Pons (tissue), 1 donor: Measurements from ENCODE around the gene AGO3.

ENCODE experiments used
- DNase-seq: peaks from one replicate; pipeline ENCODE4 v3.0.0-alpha.2; 2016; ENCODE audit warnings: low spot score

AGO3 gene

DNA sequence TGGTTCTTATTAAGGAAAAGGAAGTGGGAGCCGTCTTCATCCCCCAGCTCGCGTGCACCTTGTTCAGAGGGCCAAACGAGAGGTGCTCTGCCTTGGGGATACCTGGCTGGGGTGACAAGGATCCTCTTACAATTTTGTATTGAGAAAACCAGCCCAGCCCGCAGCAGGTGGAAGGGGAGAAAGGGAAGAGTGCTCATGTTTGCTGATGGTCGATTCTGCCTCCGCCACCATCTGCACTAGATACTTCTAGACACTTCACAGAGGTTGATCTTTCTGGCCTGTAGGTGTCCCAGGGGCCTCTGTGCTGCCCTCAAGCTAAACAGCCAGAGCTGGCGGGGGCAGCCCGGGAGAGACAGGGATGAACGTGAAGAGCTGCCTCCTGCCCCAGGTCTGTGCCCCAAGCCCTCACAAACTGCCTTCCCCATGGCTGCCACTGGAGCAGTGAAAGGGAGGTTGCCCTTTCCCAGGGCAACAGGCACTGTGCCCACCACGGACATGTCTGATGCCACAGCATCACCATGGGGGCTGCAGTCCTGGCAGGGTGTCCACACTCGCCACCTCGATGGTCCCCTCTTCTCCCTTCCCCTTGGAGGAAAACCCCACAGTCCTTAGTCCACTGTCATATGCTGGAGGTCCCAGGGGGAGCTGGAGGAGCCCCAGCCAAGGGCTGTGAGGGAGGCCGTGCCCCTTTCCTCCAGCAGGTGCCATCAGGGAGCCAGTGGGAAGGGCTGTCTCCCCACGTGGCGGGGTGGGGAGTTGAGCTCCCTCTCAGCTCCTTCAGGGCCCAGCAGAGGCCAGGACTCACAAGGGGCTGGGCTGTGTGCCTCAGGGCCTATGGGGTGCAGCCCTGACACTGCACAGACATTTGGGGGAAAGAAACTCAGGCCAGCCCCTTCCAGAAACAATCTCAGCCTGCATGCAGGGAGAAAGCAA is 165.9 kb downstream of the AGO3 start:
- DNase-seq: no peak

DNA sequence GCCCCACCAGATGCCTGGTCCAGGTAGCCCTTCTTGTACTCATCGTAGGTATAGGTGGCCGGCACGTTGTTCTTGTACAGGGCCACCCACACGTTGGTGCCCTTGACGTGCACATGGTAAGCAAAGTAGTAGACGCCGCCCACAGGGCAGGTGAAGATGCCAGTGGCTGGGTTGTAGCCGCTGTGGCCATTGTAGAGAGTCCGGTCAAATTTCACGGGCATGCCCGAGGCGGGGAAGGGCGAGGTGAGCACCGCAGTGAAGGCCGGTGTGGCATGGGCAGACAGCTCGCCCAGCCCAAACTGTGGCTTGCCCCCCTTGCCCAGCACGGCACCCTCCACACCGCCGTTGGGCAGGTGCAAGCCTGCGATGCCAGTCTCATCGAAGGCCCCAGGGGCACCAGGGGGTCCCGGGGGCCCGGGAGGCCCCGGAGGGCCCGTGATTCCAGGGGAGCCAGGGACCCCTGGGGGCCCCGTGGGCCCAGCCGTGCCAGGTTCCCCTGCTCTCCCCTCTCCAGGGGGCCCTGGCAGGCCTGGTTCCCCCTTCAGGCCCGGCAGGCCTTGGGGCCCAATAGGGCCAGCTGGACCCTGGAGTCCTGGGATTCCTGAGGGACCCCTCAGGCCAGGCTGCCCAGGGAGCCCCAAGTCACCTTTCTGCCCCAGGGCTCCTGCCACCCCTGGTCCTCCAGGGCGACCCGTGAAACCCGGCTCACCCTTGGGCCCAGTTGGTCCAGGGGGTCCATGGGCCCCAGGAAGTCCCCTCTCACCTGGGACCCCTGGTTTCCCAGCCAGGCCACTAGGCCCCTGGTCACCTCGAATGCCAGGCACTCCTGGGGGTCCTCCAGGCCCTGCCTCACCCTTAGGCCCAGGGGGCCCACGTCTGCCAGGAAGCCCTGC is 167.0 kb downstream of the AGO3 start:
- no peak for DNase-seq

DNA sequence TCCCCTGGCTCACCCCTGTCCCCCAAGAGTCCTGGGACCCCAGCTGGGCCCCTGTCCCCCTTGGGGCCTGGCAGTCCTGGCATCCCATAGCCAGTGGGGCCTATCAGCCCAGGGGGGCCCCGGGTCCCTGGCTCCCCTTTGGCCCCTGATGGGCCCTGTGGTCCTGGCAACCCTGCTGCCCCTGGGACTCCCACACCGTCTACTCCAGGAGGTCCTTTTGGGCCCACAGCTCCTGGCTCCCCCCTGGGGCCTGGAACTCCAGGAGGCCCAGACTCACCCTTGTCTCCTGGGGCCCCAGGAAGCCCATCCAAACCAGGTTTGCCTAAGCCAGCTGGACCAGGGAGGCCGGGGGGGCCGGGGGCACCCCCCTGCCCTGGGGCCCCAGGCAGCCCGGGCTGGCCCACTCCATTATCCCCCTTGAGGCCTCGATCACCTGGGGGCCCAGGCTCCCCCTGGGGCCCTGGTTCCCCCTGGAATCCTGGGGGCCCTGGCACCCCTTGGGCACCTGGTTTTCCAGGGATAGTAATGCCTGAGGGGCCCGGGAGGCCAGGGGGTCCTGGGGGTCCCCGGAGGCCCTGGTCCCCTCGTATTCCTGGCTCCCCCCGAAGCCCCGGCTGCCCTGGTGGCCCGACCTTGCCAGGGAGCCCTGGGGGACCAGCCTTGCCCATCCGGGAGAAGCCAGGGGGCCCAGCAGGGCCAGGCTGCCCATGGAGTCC is 167.9 kb downstream of the AGO3 start:
- no peak for DNase-seq

DNA sequence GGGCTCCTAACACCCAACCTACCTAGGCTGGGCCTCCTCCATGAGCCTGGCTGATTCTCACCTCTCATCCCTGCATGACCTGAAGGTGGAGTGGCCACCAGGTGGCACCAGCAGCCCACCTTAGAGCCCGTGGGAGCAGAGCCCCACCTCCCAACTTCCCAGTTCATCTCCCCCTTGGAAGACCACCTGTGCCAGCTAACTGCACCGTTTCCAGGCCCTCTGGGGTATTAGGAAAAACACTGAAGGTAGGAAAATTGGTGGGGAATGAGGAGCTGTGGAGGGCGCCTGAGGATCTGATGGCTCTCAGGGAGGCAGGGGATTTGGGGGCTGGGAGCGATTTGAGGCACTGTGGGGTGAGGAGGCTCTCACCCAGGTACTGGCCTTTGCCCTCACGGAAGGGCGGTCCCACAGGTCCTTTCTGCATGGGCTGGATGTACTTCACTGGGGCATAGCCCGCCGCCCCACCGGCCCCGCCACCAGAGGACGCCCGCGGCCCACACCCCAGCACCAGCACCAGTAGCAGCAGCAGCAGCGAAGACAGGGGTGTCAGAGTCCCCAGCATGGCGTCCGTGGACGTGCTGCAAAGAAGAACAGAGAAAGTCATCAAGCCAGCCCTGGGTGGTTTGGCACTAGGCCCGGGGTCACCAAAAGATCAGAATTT is 168.9 kb downstream of the AGO3 start:
- DNase-seq: peak; percentile 60

DNA sequence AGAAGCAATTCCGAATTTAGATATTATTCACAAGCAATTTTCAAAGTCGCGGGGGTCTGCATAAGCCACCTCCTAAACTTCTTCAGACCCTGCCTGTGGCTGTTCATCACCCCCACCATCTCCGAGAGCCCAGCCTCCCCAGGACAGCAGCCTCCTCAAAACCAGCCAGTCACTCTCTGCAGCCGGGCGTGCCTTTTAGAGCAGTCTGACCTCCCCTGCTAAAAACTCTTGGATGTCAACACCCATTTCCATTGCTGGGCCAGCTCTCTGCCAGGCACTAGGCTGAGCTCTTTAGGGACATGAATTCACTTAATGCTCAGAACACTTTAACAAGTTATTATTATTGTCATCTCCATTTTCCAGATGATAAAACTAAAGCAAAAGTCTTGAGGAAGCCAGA is 169.5 kb downstream of the AGO3 start:
- no peak for DNase-seq

DNA sequence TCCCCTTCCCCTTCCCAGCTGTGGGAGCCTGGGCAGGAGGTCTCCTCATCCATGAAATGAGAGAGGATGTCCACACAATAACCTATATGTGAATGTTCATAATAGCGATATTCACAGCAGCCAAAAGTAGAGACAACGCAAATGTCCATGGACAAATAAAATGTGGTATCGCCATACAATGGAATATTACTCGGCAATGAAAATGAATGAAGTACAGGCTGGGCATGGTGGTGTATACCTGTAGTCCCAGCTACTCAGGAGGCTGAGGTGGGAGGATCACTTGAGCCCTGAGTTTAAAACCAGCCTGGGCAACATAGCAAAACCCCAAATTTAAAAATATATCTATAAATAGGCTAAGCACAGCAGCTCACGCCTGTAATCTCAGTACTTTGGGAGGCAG is 170.6 kb downstream of the AGO3 start:
- no peak for DNase-seq

DNA sequence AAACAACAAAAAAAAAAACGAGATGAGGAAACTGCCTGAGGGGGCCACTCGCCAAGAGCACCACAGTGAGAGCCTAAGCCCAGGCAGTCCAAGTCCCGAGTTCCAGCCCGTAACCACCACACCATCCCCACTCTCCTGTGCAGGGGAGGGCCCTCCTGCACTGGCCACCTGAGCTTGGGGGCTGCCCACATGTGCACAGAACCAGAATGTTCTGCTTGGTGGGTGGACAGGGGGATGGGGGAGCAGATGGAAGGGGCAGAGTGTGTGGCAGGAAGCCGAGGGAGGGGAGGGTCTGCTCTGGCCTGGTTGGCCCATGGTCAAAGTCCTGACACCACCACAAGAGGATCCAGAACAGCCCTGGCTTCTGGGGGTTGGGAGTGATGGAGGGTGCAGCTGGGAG is 175.4 kb downstream of the AGO3 start:
- no peak for DNase-seq

DNA sequence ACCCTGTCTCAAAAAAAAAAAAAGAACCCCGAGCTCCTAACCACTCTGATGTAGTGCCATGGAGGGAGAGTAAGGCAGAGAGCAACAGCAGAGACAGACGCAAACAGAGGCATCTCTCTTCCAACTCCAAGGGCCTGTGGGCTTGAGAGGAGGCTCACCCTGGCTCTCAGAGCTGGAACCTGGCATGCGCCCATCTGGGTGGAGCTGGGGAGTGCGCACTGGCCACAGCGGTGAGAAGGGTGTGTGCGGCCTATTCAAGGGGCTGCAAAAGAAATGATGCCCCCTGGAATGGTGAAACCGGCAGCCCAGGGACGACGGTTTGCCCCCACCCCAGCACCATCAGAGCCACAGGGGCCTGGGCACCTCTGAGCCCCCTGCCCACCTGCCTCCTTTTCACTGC is 176.5 kb downstream of the AGO3 start:
- no peak for DNase-seq

DNA sequence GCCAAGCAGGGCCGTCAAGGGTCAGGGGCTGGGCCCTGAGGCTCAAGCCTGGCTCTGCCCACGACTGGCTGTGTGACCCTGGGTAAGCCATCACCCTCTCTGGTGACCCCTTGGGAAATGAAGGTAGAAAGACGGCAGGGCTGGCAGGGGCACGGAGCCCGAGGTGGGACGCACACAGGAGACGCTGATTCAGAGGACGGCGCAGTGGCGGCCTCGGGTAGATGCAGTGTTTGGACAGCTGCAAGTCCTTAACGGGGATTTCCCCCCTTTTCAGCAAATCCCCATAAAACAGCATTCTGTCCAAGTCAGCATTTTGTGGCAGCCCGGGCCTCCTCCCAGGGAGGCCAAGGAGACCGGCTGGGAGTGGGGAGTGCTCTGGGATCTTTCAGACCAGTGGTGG is 177.4 kb downstream of the AGO3 start:
- no peak for DNase-seq

DNA sequence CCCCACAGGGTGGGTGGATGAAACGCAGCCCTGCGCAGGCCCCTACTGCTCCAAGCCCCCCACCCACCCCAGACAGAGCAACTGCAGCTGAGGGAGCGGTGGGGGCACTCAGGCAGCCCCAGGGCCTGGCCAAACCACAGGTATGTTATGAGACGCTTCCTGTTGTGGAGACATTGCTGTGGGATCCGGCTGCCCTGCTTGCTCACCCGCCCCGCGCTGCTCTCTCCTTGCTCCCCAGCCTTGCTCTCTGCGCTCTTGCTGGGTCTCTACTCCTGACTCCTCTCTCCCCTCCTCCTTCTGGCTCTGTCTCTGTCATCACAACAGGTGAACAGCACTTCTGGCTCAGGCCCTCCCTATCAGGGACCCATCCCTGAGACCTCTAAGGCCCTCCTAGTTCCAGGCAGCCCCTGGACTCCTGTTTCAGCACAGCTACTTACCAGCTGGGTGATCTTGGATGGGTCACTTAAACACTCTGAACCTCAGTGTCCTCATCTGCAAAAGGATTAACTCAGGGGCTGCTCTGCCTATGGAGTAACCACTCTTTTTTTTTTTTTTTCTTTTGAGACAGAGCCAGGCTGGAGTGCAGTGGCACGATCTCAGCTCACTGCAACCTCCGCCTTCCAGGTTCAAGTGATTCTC is 178.3 kb downstream of the AGO3 start:
- DNase-seq: no peak

DNA sequence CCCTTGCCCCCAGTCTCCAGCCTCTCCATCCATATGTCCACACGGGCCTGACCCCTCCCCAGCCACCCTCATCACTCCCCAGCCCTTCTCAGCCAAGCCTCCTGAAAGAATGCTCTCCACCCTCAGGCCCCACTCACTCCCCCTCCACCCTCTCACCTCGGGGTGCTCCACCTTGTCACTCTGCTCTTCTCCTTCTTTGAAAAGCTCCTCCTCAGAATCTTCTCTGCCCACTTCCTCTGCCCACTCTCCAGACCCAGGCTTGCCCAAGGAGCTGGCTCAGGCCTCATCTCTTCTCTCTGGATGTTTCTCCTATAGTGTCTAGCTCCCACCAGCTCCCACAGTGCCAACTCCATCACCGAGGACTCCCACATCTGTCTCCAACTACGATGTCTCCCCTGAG is 180.2 kb downstream of the AGO3 start:
- DNase-seq: no peak

DNA sequence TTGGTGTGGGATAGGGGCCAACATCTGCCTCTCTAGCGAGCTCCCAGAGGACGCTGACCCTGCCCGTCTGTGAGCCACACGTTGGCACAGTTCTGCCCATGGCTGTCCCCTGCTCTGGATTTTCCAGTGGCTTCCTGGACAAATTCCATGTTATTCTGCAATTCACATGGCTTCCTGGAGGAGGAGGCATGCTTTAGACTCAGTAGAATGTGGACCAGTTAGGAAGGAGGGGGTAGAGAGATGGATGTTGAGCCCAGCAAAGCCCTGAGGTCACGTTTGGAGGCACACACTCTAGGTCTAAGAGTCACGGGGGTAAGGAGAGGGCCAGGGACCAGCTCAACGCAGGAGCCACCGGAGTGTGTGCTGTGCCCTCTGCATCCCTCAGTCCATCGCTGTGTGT is 181.9 kb downstream of the AGO3 start:
- no peak for DNase-seq

DNA sequence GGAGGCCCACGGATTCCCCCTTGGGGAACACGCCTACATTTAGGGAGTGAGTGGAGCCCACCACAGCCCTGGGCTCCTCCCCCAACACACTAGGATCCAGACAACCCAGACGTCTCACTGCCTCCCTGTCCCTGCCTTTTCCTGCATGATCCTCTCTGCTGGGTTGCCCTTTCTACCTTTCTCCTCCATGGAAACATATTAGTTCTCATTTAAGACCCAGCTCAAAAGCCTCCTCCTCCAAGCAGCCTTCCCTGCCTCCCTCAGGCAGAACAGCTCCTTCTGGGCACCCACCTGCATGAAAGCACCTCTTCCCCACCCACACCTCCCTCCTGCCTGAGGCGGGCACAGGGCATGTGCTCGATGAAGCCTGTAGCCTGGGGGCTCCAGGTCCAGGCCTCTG is 183.5 kb downstream of the AGO3 start:
- DNase-seq: no peak

DNA sequence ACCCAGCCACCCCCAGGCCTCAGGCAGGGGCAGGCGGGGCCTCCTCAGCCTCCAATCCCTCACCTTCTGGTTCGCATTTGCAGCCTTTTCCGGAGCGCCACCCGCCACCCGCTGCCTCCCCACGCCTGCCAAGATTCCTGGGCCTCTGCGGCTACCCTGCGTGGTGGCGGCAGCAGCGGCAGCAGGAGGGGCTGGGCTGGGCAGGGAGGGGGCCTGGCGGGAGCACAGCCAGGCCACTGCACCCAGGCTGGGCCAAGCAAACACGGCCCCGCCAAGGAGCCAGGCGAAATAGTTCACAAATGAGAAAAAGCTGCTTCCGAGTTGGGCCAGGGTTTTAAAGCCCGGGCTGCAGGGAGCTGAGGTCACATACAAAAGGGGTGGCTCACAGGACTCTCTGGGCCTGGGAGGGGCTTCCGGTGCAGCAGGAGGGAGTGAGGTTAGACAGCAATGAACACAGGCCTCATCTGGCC is 184.3 kb downstream of the AGO3 start:
- no peak for DNase-seq

DNA sequence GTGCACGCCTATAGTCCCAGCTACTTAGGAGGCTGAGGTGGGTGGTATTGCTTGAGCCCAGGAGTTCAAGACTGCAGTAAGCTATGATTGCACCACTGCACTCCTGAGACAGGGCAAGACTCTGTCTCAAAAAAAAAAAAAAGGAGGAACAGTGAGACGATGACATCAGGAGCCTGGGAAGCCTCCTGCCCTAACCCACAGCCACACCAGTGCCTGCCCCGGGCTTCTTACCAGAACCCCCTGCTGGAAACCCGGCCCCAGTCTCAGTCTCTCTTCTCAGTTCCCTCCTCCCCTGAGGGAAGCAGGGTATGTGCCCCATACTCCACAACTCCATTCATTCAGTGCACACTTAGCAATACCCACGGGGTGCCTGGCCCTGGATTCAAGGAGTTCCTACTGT is 185.0 kb downstream of the AGO3 start:
- DNase-seq: no peak

DNA sequence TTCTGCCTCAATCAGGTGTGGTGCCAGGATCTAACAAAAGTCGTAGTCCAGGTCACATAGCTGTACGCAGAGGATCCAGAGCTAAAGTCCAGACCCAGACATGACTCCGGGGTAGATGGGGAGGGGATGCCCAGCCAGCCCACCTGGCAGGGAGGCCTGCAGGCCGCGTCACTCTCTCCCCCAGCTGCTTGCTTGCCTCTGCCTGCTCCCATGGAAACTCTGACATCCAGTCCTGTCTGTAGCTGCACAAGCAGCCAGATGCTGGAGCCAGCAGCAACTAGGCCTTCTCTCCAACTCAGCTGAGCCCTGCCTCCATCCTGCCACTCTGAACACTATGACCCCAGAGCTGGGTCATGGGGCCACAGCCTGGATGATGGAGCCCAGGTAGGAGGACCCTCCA is 186.0 kb downstream of the AGO3 start:
- DNase-seq: no peak

DNA sequence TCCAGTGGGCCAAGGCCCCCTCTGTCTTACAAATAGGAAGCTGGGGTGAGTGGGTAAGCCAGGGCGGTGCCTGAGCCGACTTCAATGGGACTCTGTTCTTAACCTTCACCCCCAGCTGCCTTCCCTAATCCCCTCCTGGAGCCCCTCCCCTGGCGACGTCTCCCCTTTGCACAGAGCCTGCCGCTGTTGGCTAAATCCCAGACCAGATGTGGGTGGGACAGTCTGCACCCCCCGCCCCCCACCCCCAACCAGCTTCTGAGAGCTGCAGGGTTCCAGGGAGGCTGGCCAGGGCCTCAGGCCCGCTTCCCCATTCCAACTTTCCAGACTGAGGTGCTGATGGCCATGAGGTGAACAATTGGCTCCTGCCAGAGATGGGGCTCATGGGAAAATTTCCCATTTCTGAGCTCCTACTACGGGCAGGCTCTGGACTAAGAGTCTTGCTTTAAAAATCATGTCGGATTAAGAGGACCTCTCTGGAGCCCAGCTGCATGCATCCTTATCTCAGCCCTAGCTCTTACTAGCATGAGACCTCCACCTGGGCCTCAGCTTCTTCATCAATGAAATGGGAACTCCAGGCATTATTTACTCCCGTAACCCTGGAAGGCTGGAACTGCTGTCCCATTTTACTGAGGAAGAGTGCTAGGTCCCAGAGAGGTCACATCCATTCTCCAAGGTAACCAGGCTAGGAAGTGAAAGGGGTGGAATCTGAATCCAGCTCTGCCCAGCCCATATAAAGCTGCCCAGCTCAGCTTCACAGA is 187.7 kb downstream of the AGO3 start:
- DNase-seq: no peak

DNA sequence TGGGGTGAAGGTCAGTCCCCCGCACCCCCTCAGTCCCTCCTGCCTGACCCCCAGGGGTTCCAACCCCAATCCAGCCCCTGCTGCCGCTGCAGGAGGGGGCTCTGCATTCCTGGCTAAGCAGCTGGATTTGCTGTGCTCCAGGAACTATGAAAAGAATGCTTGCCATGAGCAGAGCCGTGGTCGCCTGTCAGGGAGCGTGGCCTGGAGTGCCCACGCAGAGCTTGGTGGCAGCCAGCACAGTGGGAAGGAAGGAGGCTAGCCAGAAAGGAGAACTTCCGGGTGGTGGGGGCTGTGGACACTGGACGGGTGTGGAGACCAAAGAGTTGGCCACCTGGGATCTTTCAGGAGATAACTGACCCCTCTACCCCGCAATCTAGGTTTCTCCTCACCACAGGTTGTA is 188.6 kb downstream of the AGO3 start:
- DNase-seq: no peak
